NCI-H1694 (cell line): ENCODE measurements around the gene SRD5A1.
"Not testable (repeated sequence)": the region's sequence is repeated elsewhere in the genome, so short reads cannot be mapped to it uniquely, and the experiment has no call there.

ENCODE experiments used
- DNase-seq: peaks from one replicate; lab custom pipeline; 2025; lab: John Stamatoyannopoulos, UW

The SRD5A1 gene

DNA sequence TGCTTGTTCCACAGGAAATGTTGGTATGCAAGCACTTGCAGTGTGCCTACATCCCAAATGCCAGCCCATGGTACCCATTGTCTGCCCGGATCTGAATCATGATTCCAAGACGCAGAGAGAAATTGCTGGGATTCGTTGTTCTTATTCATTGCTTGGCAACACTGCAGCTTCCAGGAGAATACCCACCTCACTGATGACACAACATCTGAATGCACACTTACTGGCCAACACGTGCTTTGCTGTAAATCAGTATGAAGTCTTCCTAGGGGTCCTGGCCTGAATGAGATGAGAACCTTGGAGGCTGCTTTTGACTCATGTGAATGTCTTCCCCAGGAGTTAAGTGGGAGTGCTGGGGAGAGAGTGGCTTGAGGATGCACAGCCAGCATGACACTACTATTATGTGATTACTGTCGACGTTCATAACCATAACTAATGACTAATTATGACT, 11.6 kb downstream of the SRD5A1 start:
- DNase-seq: no peak

DNA sequence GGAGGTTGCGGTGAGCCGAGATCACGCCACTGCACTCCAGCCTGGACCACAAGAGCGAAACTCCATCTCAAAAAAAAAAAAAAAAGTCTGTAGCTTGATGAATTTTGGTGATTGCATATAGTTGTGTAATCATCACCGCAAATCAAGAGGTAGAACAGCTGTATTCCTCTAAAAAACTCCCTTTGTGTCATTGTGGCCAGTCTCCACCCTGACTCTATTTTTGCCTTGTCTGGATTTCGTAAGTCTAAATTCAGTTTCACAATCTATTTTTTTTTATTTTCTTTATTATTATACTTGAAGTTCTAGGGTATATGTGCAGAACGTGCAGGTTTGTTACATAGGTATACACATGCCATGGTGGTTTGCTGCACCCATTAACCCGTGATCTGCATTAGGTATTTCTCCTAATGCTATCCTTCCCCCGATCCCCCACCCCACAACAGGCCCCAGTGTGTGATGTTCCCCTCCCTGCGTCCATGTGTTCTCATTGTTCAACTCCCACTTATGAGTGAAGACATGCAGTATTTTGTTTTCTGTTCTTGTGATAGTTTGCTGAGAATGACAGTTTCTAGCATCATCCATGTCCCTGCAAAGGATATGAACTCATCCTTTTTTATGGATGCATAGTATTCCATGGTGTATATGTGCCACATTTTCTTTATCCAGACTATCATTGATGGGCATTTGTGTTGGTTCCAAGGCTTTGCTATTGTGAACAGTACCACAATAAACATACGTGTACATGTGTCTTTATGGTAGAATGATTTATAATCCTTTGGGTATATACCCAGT, 12.5 kb downstream of the SRD5A1 start:
- not testable (repeated sequence) for DNase-seq

DNA sequence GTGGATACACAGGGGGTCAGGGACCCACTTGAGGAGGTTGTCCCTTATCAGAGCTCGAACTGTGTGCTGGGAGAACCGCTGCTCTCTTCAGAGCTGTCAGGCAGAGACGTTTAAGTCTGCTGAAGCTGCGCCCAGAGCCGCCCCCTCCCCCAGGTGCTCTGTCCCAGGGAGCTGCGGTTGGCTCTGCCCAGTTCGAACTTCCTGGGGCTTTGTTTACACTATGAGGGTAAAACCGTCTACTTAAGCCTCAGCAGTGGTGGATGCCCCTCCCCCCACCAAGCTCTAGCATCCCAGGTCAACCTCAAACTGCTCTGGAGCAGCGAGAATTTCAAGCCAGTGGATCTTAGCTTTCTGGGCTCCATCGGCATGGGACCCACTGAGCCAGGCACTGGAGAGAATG, 15.9 kb downstream of the SRD5A1 start:
- DNase-seq: no peak

DNA sequence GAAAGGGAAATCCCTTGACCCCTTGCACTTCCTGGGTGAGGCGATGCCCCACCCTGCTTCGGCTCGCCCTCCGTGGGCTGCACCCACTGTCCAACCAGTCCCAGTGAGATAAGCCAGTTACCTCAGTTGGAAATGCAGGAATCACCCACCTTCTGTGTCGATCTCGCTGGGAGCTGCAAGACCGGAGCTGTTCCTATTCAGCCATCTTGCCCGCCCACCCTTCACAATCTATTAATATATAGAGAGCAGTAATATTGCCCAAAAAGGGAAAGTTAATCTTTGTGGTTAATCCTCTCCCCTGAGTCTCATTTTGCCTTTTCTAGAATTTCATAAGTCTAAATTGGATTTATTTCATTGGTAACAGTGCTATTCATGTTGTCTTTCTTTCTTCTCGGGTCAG, 16.4 kb downstream of the SRD5A1 start:
- DNase-seq: no peak

DNA sequence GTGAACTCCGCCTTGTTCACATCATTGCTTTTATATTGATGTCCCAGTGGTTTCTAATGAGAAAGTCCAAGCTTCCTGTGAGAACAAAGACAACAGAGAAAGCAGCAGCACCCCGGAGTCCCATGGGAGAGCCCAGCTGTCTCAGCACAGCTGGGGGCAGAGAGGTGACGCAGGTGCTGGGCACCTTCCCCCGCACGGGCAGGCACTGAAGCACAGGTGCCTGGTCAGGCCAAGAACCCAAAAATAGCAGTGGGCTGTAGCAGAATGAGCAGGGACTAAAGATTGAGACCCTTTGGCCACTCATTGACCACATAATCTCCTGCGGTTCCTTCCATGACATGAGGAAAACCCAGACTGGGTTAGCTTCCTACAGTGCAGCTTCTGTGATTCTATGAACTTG, 18.8 kb downstream of the SRD5A1 start:
- DNase-seq: no peak

DNA sequence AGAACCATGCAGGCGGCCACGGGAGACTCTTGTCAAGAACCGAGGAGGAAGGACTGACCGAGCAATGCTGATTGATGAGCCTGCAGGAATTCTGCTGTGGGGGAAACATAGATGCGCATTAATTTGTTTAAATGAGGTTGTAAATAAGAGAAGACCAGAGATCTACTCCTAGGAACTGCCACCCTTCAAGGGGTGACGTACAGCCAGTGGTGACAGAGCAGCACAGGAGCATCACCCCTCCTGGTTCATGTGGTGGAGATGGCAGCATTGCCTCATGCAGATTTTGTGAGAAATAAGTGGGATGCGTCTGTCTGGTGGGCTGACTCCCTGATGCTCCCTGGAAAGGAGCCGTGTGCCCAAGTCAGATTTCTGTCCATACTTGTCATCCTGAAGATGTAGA, 22.2 kb downstream of the SRD5A1 start:
- DNase-seq: no peak

DNA sequence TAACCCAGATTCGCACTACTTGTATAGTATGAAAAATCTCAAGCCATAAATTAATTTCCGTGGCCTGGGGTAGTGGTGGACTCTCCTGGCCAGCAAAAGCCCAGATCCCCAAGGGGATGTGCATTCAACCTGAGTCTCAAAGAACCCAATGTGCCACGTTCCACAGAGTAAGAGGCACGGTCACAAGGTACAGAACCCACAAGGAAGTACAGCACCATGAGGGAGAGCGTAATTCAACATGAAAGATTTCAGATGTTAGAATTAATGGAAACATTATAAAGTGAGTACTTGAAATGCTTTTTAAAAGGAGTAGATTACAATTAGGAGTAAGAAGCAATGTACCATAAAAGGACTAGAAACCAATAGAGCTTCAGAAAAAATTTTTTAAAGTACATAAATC, 23.4 kb downstream of the SRD5A1 start:
- no peak for DNase-seq

DNA sequence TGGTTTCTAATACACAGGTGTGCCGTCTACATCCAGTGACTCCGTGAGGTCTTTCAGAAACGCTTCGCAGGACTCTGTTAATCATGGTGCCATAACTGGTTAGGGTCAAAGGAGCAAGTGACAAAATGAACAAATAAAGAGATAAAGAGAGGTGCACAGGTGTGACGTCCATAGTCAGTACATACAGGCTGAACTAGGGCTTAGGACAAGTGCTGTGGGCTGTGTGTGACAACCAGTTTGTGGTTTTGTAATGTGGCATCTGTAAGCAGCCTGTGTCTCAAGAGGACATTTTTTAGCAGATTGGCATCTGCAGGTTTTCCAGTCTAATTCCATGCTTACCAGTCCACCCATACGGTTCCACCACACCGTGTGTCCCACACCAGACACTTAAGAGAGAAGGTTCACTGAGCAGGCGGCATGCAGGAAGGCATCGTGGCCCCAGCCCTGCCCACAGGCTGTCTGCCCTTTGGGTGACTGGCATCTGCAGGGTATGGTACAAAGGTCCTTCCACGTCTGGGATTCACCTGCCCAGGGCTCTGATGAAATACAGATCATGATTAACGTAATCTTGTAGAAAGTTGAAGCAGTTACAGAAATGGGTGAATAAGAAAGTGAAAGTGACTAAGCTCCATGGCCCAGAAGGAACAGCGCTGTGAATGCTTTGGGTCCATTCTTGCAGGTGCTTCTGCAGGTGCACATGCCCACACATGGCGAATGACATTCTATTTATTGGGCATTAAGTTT, 26.9 kb downstream of the SRD5A1 start:
- DNase-seq: no peak

DNA sequence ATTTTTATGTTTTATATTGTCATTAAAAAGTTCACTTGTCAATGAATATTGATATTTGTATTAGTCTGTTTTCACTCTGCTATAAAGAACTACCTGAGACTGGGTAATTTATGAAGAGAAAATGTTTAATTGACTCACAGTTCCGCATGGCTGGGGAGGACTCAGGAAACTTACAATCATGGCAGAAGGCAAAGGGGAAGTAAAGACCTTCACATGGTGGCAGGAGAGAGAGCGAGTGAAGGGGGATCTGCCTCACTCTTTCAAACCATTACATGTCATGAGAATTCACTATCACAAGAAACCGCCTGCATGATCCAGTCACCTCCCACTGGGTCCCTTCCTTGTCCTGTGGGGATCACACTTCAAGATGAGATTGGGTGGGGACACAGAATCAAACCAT, 27.4 kb downstream of the SRD5A1 start:
- no peak for DNase-seq

DNA sequence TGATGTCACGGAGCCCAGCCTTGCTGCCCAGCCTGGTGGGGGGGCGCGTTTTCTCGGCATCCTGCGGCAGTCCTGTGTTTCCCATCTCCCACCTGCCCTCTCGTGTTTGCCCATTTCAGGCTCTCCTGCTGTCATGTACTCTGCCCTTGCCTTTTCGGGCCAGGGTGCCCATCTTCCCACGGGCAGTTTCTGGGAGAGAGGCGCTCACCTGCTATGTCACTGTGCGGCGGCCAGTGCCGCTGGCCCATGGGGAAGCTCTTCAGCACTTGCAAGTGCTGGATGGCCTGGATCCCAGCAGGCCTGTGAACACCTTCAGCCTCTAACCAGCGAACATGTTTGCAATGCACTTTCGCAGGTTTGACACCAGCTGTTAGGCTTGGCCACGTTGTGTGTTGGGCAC, 33.5 kb downstream of the SRD5A1 start:
- no peak for DNase-seq

DNA sequence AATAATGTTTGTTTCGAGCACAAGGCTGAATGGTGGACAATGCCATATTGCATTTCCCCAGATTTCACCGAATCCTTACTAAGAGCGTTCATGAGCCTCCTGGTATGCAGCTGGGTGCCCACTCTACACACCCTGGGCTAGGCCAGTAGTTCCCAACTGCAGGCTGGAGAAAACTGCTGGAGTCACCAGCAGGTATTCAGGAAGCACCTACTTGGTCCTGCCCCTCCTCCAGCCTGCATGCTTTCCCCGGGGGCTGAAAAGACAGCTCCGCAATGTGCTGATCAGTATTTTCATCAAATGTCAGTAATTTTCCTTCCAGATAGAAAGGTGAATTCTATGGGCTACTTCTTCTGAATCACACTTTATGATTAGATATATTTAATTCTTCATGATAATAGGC, 34.4 kb downstream of the SRD5A1 start:
- no peak for DNase-seq

DNA sequence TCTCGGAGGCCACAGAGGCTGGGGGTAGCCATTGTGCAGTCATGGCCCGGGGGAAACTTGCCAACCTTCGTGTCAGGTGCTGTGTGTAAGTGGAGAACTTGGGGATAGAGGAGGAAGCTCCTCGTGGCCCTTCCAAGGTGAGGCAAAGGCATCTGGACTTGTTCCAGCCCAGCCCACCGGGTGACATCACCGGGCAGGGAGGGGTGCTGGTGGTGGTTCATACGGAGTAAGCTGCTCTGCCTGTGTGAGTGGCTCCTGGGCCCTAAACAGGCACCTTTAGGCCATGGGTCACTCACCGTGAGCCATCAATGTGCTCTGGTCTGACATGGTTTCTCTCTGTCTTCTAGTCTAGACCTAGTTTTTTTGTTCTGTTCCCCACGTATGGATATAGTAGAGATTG, 35.5 kb downstream of the SRD5A1 start:
- DNase-seq: not testable (repeated sequence)

DNA sequence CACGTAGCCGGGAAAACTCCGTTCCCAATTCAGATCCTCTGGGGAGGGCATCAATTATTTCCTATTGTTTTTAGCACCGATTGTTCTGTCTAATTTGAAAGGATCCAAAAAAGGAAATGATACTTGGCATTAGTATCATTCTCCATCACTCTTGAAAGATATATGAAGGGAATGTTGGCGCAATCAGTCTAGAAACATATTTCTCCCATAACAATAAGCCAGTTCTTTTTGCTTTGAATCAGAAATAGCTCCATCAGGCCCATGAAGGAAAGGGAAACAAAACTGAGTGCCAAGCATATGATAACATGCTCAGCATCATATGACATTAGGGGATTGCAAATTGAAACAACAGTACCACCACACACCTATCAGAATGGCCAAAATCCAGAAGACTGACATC, 39.8 kb downstream of the SRD5A1 start:
- no peak for DNase-seq

DNA sequence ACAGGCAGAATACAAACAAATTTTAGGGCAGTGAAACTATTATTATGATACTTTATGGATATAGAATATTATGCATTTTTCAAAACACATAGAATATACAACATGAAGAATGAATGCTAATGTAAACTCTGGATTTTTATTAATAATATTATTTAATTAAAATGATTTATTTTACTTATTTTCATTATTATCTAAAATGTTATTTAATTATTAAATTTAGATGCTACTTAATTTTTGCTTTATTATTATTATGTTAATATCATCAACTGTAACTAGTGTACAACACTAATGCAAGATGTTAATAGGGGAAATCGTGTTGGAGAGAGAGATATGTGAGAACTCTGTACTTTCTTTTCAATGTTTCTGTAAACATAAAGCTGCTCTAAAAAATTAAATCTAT, 40.7 kb downstream of the SRD5A1 start:
- no peak for DNase-seq

DNA sequence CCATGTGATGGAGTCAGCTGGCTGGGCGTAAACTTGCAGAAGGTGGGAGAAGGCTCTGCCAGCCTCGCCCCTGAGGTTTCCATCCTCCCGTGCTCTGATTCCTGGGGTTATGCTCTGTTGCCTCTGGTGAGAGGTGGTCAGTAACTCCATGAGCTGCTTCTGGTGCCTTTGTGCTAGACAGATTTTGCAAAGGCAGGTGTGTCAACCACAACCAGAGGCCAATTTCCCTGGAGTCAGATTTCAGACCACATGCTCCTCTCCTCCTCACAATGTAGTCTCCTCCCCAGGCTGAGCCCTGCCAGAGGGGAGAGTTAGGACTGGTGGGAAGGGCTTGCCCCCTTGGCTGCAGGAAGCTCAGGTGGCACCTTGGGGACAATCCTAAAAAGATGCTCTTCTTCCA, 41.2 kb downstream of the SRD5A1 start:
- no peak for DNase-seq

DNA sequence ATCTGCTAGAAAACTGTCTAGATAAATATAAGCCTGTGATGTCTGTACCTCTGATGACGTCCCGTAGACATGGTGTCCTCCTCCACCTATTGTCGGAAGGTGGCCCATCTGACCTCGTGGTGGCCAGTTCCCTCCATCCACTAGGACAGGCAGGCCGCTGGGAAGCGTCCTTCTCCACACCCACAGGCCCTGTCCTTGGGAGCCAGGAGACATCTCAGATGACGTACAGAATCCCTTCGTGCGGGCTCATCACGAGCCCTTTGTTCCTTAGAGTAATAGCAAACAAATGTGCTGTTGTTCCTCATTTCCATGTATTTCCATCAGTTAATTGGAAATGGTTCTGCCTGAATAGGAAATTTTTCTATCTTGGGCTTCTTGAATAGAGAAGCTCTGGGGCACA, 41.6 kb downstream of the SRD5A1 start:
- DNase-seq: no peak

DNA sequence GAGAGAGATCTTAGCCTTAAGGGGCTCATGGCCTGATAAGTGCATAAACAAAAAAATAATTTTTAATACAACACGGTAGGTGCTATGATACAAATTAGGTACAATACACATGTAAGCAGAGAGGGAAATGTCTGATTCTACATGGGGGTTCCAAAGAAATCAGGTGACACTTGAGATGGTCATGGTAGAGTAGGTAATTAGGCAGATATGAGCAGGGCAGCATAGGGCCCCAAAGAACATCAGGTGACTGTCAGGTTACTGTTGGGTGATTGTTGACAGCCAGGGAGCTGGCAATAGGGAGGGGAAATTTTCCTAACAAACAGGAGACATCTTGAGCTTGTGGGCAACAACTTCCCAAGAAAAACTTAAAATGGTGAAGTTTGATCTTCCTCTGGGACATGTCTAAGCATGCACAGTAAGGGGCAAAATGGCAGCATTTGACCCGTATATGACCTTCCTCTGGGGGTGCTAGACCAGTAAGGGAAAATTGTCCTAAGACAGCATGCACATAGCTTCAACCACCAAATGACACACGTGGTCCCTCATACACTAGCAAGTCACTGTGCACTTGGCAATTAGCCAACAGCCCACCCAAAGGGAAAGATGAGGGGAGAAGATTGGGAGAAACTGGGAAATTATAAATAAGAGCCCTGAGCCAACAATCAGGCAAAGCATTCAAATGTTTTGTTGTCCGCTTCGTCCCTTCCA, 42.7 kb downstream of the SRD5A1 start:
- DNase-seq: no peak

DNA sequence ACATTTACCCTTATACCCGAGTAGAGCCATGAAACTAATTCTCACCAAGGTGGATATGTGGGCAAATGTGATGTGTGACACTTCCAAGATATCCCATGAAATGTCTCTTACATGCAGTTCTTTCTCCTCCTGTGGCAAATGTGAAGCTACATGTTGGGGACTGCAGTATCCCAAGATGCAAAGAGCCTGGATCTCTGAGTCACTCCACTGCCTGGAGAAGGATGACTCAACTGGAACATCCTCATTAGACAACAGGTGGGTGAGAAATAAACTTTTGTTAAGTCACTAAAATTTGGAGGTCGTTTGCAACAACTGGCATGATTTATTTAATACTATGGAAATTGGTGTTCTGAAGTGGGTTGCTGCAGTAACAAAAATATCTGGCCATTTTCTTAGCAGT, 43.5 kb downstream of the SRD5A1 start:
- DNase-seq: no peak

DNA sequence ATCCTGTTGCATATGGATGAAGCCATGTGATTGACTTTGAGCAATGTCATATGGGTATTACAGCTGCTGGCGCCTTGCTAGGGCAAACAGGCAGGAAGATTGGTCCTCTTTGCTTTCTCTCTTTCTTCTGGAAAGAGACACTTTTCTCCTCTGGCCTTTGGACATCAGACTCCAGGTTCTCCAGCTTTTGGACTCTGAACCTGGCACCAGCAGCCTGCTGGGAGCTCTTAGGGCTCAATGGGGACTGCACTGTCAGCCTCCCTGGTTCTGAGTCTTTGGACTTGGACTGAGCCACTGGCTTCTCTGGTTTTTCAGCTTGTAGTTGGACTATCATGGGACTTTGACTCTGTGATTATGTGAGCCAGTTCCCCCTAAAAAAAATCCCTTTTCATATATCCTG, 45.1 kb downstream of the SRD5A1 start:
- no peak for DNase-seq

DNA sequence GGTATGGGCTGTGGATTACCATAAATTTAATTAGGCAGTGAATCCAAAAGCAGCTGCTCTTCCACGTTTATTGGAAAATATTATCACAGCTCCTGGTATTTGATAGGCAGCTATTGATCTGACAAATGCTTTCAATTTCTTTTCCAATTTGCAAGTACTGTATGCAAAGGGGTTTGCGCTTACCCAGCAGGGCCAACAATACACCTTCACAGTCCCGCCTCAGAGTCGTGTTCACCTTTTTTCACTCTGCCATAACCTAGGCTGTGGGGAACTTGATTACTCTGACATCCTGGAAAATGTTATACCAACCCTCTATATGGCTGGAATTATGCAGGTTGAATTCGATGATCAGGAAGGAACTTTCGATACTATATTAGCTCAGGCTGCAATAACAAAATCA, 47.7 kb downstream of the SRD5A1 start:
- DNase-seq: no peak

DNA sequence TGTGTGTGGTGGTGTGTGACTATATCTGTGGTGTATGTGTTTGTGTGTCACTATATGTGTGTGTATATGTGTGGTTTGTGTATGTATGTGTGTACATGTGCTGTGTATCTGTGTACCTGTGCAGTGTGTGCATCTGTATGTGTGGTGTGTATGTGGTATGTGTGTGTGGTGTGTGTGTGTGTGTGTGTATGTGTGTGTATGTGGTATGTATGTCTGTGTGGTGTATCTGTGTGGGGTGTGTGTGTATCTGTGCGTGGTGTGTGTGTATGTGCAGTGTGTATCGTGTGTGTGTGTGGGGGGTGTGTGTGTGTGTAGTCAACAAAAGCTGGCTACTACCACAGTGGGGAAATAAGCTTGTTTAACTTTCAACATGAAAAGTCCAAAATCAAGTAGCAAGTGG, 48.4 kb downstream of the SRD5A1 start:
- no peak for DNase-seq

DNA sequence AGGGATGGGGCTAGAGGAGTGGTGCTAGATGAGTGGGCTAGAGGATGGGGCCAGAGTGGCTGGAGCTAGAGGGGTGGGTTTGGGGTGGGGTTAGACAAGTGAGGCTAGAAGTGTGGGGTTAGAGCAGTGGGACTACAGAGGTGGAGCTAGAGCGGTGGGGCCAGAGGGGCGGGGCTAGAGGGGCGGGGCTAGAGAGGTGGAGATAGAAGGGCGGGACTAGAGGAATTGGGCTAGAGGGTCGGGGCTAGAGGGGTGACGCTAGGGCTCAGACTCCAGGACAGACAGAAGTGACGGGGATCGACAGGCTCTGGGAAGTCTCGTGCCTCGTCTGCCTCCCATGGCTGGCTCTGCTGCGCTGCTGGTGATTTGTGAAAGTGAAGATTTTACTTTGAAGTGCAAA, 49.0 kb downstream of the SRD5A1 start:
- DNase-seq: no peak

DNA sequence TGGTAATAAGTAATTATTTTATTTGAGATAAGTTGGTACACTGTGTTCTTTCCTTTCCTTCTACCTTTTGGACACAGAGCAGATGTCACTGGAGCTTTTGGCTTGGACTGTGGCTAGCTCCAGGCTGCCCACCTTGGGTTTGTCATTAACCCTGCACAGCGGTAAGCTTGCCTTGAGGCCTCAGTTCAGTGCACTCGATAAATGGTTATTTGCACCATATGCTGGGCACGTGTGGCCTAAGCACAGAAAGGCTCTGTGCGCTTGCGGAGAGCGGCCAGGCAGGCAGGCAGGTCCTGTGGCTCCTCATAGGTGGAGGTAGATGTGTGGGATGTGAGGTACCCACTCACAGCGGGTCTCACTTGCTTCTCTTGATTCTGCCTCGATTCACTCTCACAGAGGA, 50.0 kb downstream of the SRD5A1 start:
- DNase-seq: no peak
